Coronary artery (tissue), 2 donors: ENCODE results near the gene AATK.
"Not testable (repeated sequence)": the region's sequence is repeated elsewhere in the genome, so short reads cannot be mapped to it uniquely, and the experiment has no call there.

ENCODE experiments used
- DNase-seq: peaks from one replicate; pipeline ENCODE4 v3.0.0-alpha.2; 2017; ENCODE audit warnings: low spot score
- H3K27ac ChIP-seq, 2 donors: fragments of 200-600 bp; sonication (generic); one replicate each; pipeline ENCODE4 v1.5.1; 2016 to 2019
- H3K4me3 ChIP-seq: fragments of 200-600 bp; sonication (generic); 2 replicates; pipeline ENCODE4 v1.5.1; 2016; ENCODE audit warnings: mild to moderate bottlenecking, moderate library complexity
- CTCF ChIP-seq: fragments of 200-600 bp; sonication (generic); IDR thresholded peaks from one replicate; pipeline ENCODE4 v1.5.1; 2019; ENCODE audit warnings: antibody characterized with exemption

The AATK gene

GRCh38 chr17:81156866-81157805 is 8.9 kb downstream of the AATK start:
- H3K27ac ChIP-seq = no peak overlapping the region

GRCh38 chr17:81154961-81155360 is 11.1 kb downstream of the AATK start:
- no peak for DNase-seq
- no peak for TF ChIP-seq CTCF
- H3K27ac ChIP-seq = no peak overlapping the region
- H3K4me3 ChIP-seq = no peak overlapping the region

More at GRCh38 chr17:81156866-81157805, 8.9 kb downstream of the AATK start:
- DNase-seq = no peak
- TF ChIP-seq CTCF = no peak
- no peak overlapping the region for H3K4me3 ChIP-seq

GRCh38 chr17:81154016-81154415 is 12.0 kb downstream of the AATK start:
- H3K4me3 ChIP-seq, DNase-seq, H3K27ac ChIP-seq: not testable (repeated sequence)

GRCh38 chr17:81153340-81153803 is 12.6 kb downstream of the AATK start:
- Histone ChIP-seq H3K4me3 (no peak overlapping the region), H3K27ac (no peak overlapping the region)
- no peak for TF ChIP-seq CTCF
- no peak for DNase-seq

- H3K4me3 ChIP-seq = no peak overlapping the region
- no peak overlapping the region for H3K27ac ChIP-seq
- TF ChIP-seq CTCF = no peak
- no peak for DNase-seq
Measured at GRCh38 chr17:81152288-81152828, 13.7 kb downstream of the AATK start.

- no peak for TF ChIP-seq CTCF
- H3K27ac ChIP-seq = peak overlapping the region in 1 of 2 donors; percentile 11
- H3K4me3 ChIP-seq = no peak overlapping the region
- DNase-seq = no peak
Measured at GRCh38 chr17:81151278-81151677, 14.7 kb downstream of the AATK start.

GRCh38 chr17:81150377-81151077 is 15.5 kb downstream of the AATK start:
- Histone ChIP-seq H3K27ac (peak overlapping the region in 1 of 2 donors; percentile 16), H3K4me3 (no peak overlapping the region)
- DNase-seq = no peak
- TF ChIP-seq CTCF = no peak
